GM12878 (cell line): ENCODE measurements around the gene FAM227A. TPM values are rescaled to one million over a fixed set of nuclear protein-coding genes. Genes with fewer than 3 reads are reported as not detected.

Experiments used
- ATAC-seq: fragments of 200-7000 bp; cut with Tn5 transposase; 3 replicates; pipeline ENCODE4 v1.9.1; 2020; ENCODE audit warnings: mild to moderate bottlenecking, moderate library complexity
- BruUV-seq: library from RNA; stranded (reverse); fragments of 400-500 nt; replicated peaks from 2 replicates; lab custom pipeline; 2021; lab: Mats Ljungman, UMichigan
- CTCF ChIA-PET: fragments of 300-600 bp; sonication (Branson Sonifier 250); formaldehyde crosslinking; extraction: SDS; loops from one replicate; lab custom pipeline; 2021; ENCODE audit warnings: inconsistent platforms; lab: Yijun Ruan, JAX
- POLR2A ChIA-PET: fragments of 350-600 bp; formaldehyde crosslinking; extraction: SDS; loops from one replicate; lab custom pipeline; 2021; ENCODE audit warnings: inconsistent platforms; lab: Charles Lee
- RAD21 ChIA-PET: fragments of 300-600 bp; sonication (Branson Sonifier 250); formaldehyde crosslinking; loops from one replicate; lab custom pipeline; 2023; ENCODE audit warnings: antibody characterized with exemption; ENCODE audit not compliant: unreplicated experiment; lab: Charles Lee
- SMC1A ChIA-PET: fragments of 300-600 bp; sonication (Branson Sonifier 250); formaldehyde crosslinking; loops from one replicate; lab custom pipeline; 2023; ENCODE audit not compliant: unreplicated experiment, uncharacterized antibody; lab: Charles Lee
- DNase-seq: peaks from one replicate; pipeline ENCODE4 v3.0.0-alpha.2; 2011; ENCODE audit warnings: low read depth, low spot score
- FAIRE-seq: peaks from 3 replicates; lab custom pipeline; 2011; peaks lifted over from hg19 to GRCh38; lab: Jason Lieb, UNC
- H2AFZ ChIP-seq: 2 replicates; pipeline ENCODE4 v1.6.0; 2011; ENCODE audit warnings: low read depth, low read length, control low read depth; ENCODE audit not compliant: control insufficient read depth
- H3K27ac ChIP-seq: 2 replicates; pipeline ENCODE4 v1.5.1; 2011; ENCODE audit warnings: control low read depth; ENCODE audit not compliant: control insufficient read depth, insufficient read depth
- H3K27me3 ChIP-seq, 2 experiments: replicated peaks in 1 of 2; 2 replicates each; pipeline versions ENCODE4 v1.6.0 to v1.6.1; 2011; ENCODE audit warnings: low read length in 1 of 2; ENCODE audit not compliant: control insufficient read depth in 2 of 2, insufficient read depth in 2 of 2
- H3K36me3 ChIP-seq, 2 experiments: 2 replicates each; pipeline ENCODE4 v1.5.1; 2011; ENCODE audit warnings: low read length in 1 of 2; ENCODE audit not compliant: control insufficient read depth in 2 of 2, insufficient read depth in 2 of 2
- H3K4me1 ChIP-seq: 2 replicates; pipeline ENCODE4 v1.6.1; 2011; ENCODE audit warnings: mild to moderate bottlenecking, low read length, moderate library complexity, mixed read lengths; ENCODE audit not compliant: control insufficient read depth, insufficient read depth
- H3K4me2 ChIP-seq: 2 replicates; pipeline ENCODE4 v1.6.0; 2011; ENCODE audit warnings: control low read depth; ENCODE audit not compliant: control insufficient read depth, insufficient read depth
- H3K4me3 ChIP-seq: fragments of 200-600 bp; sonication (generic); 2 replicates; pipeline ENCODE4 v1.5.1; 2016
- H3K79me2 ChIP-seq: 2 replicates; pipeline ENCODE4 v1.6.0; 2011; ENCODE audit warnings: low read length; ENCODE audit not compliant: control insufficient read depth, insufficient read depth
- H3K9ac ChIP-seq: 2 replicates; pipeline ENCODE4 v1.8.0; 2011; ENCODE audit warnings: low read length, control low read depth, mixed read lengths; ENCODE audit not compliant: control insufficient read depth, insufficient read depth
- H3K9me3 ChIP-seq: replicated peaks from 3 replicates; pipeline ENCODE4 v1.5.1; 2011; ENCODE audit warnings: mild to moderate bottlenecking, low read length; ENCODE audit not compliant: control insufficient read depth, insufficient read depth
- H4K20me1 ChIP-seq: 2 replicates; pipeline ENCODE4 v1.6.0; 2011; ENCODE audit not compliant: control insufficient read depth, insufficient read depth
- CBX5 ChIP-seq: sonication (generic); IDR thresholded peaks from 2 replicates; pipeline ENCODE4 v1.6.1; 2016; ENCODE audit warnings: low read depth, moderate library complexity, mild to moderate bottlenecking, inconsistent platforms
- CHD2 ChIP-seq: IDR thresholded peaks from 2 replicates; pipeline ENCODE4 v1.6.1; 2011; ENCODE audit warnings: low read depth, low read length, improper control_type of control experiment, borderline replicate concordance
- DPF2 ChIP-seq: fragments of 450-650 bp; IDR thresholded peaks from 2 replicates; pipeline ENCODE4 v1.6.1; 2017; ENCODE audit warnings: mild to moderate bottlenecking
- GABPA ChIP-seq: IDR thresholded peaks from 2 replicates; pipeline ENCODE4 v1.6.1; 2014; ENCODE audit warnings: antibody characterized with exemption, low read depth, mild to moderate bottlenecking, inconsistent platforms
- HDAC2 ChIP-seq: fragments of 200-600 bp; sonication (generic); IDR thresholded peaks from 2 replicates; pipeline ENCODE4 v1.6.1; 2017
- JUNB ChIP-seq: IDR thresholded peaks from 2 replicates; pipeline ENCODE4 v1.6.1; 2016; ENCODE audit warnings: antibody characterized with exemption, mild to moderate bottlenecking
- MEF2A ChIP-seq: IDR thresholded peaks from 2 replicates; pipeline ENCODE4 v1.6.1; 2011; ENCODE audit warnings: low read depth, mild to moderate bottlenecking, low read length, moderate library complexity; ENCODE audit not compliant: insufficient read depth
- NR2C2 ChIP-seq: IDR thresholded peaks from 2 replicates; pipeline ENCODE4 v1.6.1; 2011; ENCODE audit warnings: borderline replicate concordance, low read depth; ENCODE audit not compliant: control insufficient read depth, insufficient read length
- RFX5 ChIP-seq: IDR thresholded peaks from 2 replicates; pipeline ENCODE4 v1.6.1; 2011; ENCODE audit warnings: low read depth, low read length, improper control_type of control experiment
- SMC3 ChIP-seq: IDR thresholded peaks from 2 replicates; pipeline ENCODE4 v1.6.1; 2011; ENCODE audit warnings: low read length, improper control_type of control experiment, borderline replicate concordance
- SREBF2 ChIP-seq: IDR thresholded peaks from 2 replicates; pipeline ENCODE4 v1.6.1; 2012; ENCODE audit warnings: mild to moderate bottlenecking, low read length
- SUZ12 ChIP-seq: fragments of 200-600 bp; sonication (generic); IDR thresholded peaks from one replicate; pipeline ENCODE4 v1.6.1; 2018; ENCODE audit warnings: antibody characterized with exemption, mild to moderate bottlenecking; ENCODE audit not compliant: unreplicated experiment
- TCF12 ChIP-seq: IDR thresholded peaks from 2 replicates; pipeline ENCODE4 v1.6.1; 2011; ENCODE audit warnings: low read depth, mild to moderate bottlenecking, low read length
- ZNF217 ChIP-seq: fragments of 450-650 bp; IDR thresholded peaks from 2 replicates; pipeline ENCODE4 v1.6.1; 2017; ENCODE audit warnings: antibody characterized with exemption, mild to moderate bottlenecking
- WGBS: methylation state at CpG from one replicate; pipeline ENCODE4 v1.1.6; 2016; ENCODE audit warnings: low lambda C conversion rate; ENCODE audit not compliant: insufficient replicate concordance, insufficient coverage; ENCODE audit errors: missing lambda C conversion rate; 5-methylcytosine and 5-hydroxymethylcytosine counted together
- in situ Hi-C: fragments of 300-500 bp; cut with MboI; formaldehyde crosslinking; loops from 9 replicates; pipeline ENCODE4 v1.14.3; 2018; ENCODE audit warnings: mixed read lengths
- intact Hi-C: fragments of 100-400 bp; cut with micrococcal nuclease; formaldehyde crosslinking; loops from one replicate; pipeline ENCODE4 v1.14.2; 2022; ENCODE audit not compliant: unreplicated experiment
- polyA plus RNA-seq, 11 experiments: library from polyadenylated mRNA; depleted of rRNA in 4 of 11; unstranded in 6 of 11; stranded (reverse) in 5 of 11; fragments of >200 nt; fragmentation: Nextera tagmentation in 4 of 11; fragmentation: Illumina TruSeq in 1 of 11; extraction: Ambion mirVana in 4 of 11; extraction: Trizol in 1 of 11; gene quantifications; 1 replicate in 1 of 11; 2 replicates in 10 of 11; pipeline versions ENCODE4 v1.2.1 to v1.2.3, GENCODE V29; 2011 to 2016; ENCODE audit warnings: inconsistent platforms in 2 of 11, missing spikeins in 2 of 11, low read depth in 1 of 11
- total RNA-seq, 4 experiments: library from RNA; depleted of rRNA in 3 of 4; stranded (reverse); fragments of >200 nt in 3 of 4; fragmentation: Illumina TruSeq in 1 of 4; extraction: Trizol in 1 of 4; gene quantifications; 2 replicates each; pipeline versions ENCODE4 v1.2.1 to v1.2.3, GENCODE V29; 2013 to 2021
- TF ChIP-seq, protein P1 (sequence below): fragments of 150-350 bp; IDR thresholded peaks from 2 replicates; pipeline ENCODE4 v1.6.1; 2016; ENCODE audit warnings: low read depth, low read length

FAM227A gene
- total and polyA plus RNA-seq, 10 of the 15 experiments (the other 5 are each of a cell fraction or from before 2014, with no cell fraction given) = 0.02 to 0.59 (median 0.25) TPM

DNA sequence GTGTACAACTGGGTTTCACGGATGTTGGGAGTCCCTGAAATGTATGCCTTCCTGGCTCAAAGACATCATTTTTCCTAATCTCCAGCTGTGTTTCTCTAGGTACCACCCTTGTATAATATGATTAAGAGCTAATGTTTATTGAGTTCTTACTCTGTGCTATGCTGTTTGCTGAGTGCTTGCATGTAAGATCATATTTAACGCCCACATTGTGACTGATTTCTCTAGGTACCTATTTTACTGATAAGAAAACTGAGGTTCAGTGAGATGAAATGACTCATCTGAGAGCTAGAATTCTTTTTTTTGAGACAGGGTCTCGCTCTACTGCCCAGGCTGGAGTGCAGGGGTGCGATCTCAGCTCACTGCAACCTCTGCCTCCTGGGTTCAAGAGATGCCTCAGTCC is 42.6 kb downstream of the FAM227A start:
- Histone ChIP-seq H3K4me3 (no peak overlapping the region), H3K79me2 (no peaks in the 10 kb centered on the region), H3K36me3 (no peaks in the 10 kb centered on the region), H3K27ac (no peak overlapping the region), H4K20me1 (no peaks in the 10 kb centered on the region), H3K4me2 (peak overlapping the region; percentile 42), H3K27me3 (no peaks in the 10 kb centered on the region), H3K4me1 (no peaks in the 10 kb centered on the region), H2AFZ (no peak overlapping the region), H3K9ac (no peak overlapping the region), H3K9me3 (no peaks in the 10 kb centered on the region)
- SMC1A ChIA-PET = interaction anchor here (0.8 to 1.7 kb wide), 2 partner anchors 55 to 117 kb away, joined by 3 to 4 read pairs; no protein-coding TSS in a partner anchor
- RAD21 ChIA-PET = no interaction called here
- no TSS peak for BruUV-seq
- POLR2A ChIA-PET = interaction anchor here (0.6 kb wide), 2 partner anchors 464 to 1042 kb away, joined by 3 to 8 read pairs; no protein-coding TSS in a partner anchor
- TF ChIP-seq DPF2 (no peak), MEF2A (no peak), JUNB (peak; percentile 84)
- in situ Hi-C loops = no loop called here
- CTCF ChIA-PET = no interaction called here
- FAIRE-seq (no peak), ATAC-seq (peak; percentile 61), DNase-seq (peak; percentile 0)
- intact Hi-C loops = no loop called here
- 13% methylated on average over 4 of the region's 4 CpGs for WGBS

DNA sequence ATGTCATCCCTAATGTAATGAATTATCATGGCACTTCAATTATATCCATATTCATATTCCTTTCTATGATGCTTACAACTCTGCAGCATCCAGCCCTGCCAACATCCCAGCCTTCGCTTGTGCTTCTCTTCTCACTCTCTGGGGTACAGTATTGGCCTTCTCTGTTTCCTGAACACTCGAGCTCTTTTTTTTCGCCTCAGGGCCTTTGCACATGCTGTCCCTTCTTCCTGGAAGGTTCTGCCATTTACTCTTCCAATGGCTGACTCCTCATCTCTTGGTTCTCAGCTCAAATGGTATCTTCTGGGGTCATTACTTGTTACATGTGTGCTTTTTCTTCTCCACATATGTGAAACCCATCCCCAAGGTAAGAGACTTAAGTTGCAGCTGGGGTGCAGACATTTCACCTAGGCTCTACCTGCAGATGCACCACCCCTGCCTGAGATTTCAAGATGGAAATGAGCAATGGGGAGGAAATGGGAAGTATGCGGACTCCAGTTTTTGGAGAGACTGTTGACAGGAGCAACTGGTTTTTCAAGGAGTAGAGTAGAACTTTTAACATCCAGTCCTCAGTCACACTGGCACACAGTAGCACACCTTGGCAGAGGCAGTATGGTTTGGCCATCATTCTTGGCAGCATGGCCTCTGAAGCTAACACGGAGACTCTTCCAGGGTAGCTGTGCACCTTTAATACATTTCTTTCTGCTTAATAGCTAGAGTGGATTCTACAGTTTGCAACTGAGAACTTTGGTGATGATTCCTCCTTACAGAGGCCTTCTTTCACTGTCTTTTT is 43.8 kb downstream of the FAM227A start:
- SMC1A ChIA-PET = no interaction called here
- no peak for TF ChIP-seq ZNF217
- TF ChIP-seq TCF12 = no peak
- no peak for TF ChIP-seq CHD2
- TF ChIP-seq RFX5 = no peak
- TF ChIP-seq SREBF2 = no peak
- no peak for TF ChIP-seq HDAC2
- TF ChIP-seq CBX5 = no peak
- TF ChIP-seq, protein P1, sequence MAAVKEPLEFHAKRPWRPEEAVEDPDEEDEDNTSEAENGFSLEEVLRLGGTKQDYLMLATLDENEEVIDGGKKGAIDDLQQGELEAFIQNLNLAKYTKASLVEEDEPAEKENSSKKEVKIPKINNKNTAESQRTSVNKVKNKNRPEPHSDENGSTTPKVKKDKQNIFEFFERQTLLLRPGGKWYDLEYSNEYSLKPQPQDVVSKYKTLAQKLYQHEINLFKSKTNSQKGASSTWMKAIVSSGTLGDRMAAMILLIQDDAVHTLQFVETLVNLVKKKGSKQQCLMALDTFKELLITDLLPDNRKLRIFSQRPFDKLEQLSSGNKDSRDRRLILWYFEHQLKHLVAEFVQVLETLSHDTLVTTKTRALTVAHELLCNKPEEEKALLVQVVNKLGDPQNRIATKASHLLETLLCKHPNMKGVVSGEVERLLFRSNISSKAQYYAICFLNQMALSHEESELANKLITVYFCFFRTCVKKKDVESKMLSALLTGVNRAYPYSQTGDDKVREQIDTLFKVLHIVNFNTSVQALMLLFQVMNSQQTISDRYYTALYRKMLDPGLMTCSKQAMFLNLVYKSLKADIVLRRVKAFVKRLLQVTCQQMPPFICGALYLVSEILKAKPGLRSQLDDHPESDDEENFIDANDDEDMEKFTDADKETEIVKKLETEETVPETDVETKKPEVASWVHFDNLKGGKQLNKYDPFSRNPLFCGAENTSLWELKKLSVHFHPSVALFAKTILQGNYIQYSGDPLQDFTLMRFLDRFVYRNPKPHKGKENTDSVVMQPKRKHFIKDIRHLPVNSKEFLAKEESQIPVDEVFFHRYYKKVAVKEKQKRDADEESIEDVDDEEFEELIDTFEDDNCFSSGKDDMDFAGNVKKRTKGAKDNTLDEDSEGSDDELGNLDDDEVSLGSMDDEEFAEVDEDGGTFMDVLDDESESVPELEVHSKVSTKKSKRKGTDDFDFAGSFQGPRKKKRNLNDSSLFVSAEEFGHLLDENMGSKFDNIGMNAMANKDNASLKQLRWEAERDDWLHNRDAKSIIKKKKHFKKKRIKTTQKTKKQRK = no peak
- TF ChIP-seq SUZ12 = no peak
- no peak for TF ChIP-seq SMC3
- no peak for TF ChIP-seq NR2C2
- no peak for TF ChIP-seq GABPA

More for the DNA sequence above, 43.8 kb downstream of the FAM227A start:
- in situ Hi-C loops (no loop called here), intact Hi-C loops (no loop called here)
- no peak for DNase-seq
- ATAC-seq = no peak
- no TSS peak for BruUV-seq
- Histone ChIP-seq H4K20me1 (no peaks in the 10 kb centered on the region), H2AFZ (no peak overlapping the region), H3K36me3 (no peaks in the 10 kb centered on the region), H3K4me1 (no peaks in the 10 kb centered on the region), H3K4me3 (no peak overlapping the region), H3K79me2 (no peaks in the 10 kb centered on the region), H3K4me2 (no peak overlapping the region), H3K27me3 (no peaks in the 10 kb centered on the region), H3K9me3 (no peaks in the 10 kb centered on the region), H3K27ac (no peak overlapping the region), H3K9ac (no peak overlapping the region)
- POLR2A ChIA-PET = no interaction called here
- WGBS = 59% methylated on average over 5 of the region's 5 CpGs
- CTCF ChIA-PET = interaction anchor here (1.0 kb wide), 1 partner anchor 560 kb away, joined by 3 read pairs; no protein-coding TSS in a partner anchor
- RAD21 ChIA-PET = no interaction called here
- FAIRE-seq = no peak
